ENCODE measurements around the gene HSPG2. TPM values are rescaled to one million over a fixed set of nuclear protein-coding genes. Genes with fewer than 3 reads are reported as not detected.

Gene HSPG2
- total RNA-seq, 5 donors from 2014 or later (not counting 1 experiment from before 2014, with no cell fraction given): 4.4 to 9.3 (median 7.9) TPM

DNA sequence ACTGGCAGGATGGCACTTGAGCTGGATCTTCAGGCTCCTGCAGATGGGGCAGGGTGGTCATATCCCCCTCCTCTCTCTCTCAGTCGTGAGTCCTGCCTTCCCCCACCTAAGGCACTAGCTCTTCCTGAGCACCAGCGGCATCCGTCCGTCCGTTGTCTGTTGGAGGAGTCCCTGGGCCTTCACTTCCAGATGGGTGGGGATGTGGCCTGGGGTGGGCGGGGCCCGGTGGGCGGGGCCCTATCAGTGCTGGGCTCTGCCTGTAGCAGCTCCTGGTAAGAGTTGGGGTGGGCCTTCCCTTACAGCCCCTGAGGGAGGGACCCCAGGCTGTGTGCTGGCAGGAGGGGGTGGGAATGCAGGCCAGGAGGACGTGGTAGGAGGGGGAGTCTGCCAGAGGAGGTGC, 114.8 kb downstream of the HSPG2 start:
- no peak for DNase-seq
- Histone ChIP-seq H3K4me3 (ENCODE audit: control insufficient read depth in 1 of 2, extremely low read depth in 1 of 2, low read length in 1 of 2) (no peak overlapping the region), H3K27me3 (replicated peaks in 1 of 2; ENCODE audit: control insufficient read depth in 2 of 2, extremely low read depth in 1 of 2, insufficient read depth in 2 of 2, low read length in 1 of 2) (peaks cover 0 to 12% of the 10 kb centered on the region in 2 experiments), H3K9me3 (no peaks in the 10 kb centered on the region), H3K36me3 (ENCODE audit: control insufficient read depth in 2 of 2, extremely low read depth in 1 of 2, insufficient read depth in 1 of 2, low read length in 1 of 2) (no peaks in the 10 kb centered on the region), H3K4me1 (ENCODE audit: control insufficient read depth in 1 of 2, extremely low read depth in 1 of 2, insufficient read depth in 2 of 2, low read length in 2 of 2) (no peaks in the 10 kb centered on the region), H3K27ac (ENCODE audit: low read length) (no peak overlapping the region)
- Mint-ChIP-seq H3K9me3 (no peaks in the 10 kb centered on the region), H3K4me1 (peaks cover 0 to 5% (median 4%) of the 10 kb centered on the region in 3 donors), H3K4me3 (no peak overlapping the region), H3K27ac (no peak overlapping the region), H3K27me3 (peaks cover 0 to 4% of the 10 kb centered on the region in 2 donors), H3K36me3 (no peaks in the 10 kb centered on the region)
- POLR2A ChIA-PET: no interaction called here
- WGBS (ENCODE audit: insufficient coverage): 78% methylated on average over 6 of the region's 9 CpGs
- CTCF ChIA-PET: no interaction called here
- ATAC-seq (replicated peaks in 1 of 4): no peak

DNA sequence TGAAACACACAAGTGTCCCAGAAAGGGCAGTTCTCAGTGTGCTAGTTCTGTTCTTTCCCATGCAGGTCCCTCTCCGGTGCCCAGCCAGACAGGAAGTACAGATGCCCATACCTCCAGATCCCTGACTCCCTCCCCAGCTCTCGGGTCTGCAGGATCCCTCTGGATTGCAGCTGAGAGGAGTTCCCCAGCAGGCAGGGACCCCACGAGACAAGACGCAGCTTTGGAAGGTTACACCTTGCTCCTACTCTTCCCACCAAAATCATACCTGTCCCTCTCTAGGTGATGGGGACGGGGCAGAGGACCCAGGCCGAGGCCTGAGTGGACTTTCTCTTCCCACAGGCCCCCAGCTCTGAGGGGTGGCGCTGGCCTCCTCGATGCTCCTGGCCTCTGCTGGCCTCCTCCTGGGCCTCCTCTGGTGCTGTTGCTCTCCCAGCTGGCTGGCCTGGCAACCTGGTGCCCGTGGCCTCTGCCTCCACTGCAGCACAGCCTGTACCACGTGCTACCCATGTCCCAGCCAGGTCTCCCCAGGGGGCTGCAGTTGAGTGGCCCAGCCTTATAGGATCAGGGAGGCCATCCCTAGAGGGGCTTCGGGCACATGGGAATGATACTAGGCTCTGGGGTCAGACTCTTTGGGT, 115.6 kb downstream of the HSPG2 start:
- H3K4me3 Mint-ChIP-seq: no peak overlapping the region
- Histone ChIP-seq H3K9me3 (no peaks in the 10 kb centered on the region), H3K36me3 (ENCODE audit: control insufficient read depth in 2 of 2, extremely low read depth in 1 of 2, insufficient read depth in 1 of 2, low read length in 1 of 2) (no peaks in the 10 kb centered on the region), H3K27me3 (replicated peaks in 1 of 2; ENCODE audit: control insufficient read depth in 2 of 2, extremely low read depth in 1 of 2, insufficient read depth in 2 of 2, low read length in 1 of 2) (peaks cover 0 to 12% of the 10 kb centered on the region in 2 experiments), H3K27ac (ENCODE audit: low read length) (no peak overlapping the region), H3K4me1 (ENCODE audit: control insufficient read depth in 1 of 2, extremely low read depth in 1 of 2, insufficient read depth in 2 of 2, low read length in 2 of 2) (no peaks in the 10 kb centered on the region), H3K4me3 (ENCODE audit: control insufficient read depth in 1 of 2, extremely low read depth in 1 of 2, low read length in 1 of 2) (no peak overlapping the region)
- POLR2A ChIA-PET: no interaction called here
- no peak for DNase-seq
- H3K9me3 Mint-ChIP-seq: no peaks in the 10 kb centered on the region
- no peaks in the 10 kb centered on the region for H3K36me3 Mint-ChIP-seq
- peaks cover 0 to 5% of the 10 kb centered on the region in 2 donors for H3K27me3 Mint-ChIP-seq
- H3K27ac Mint-ChIP-seq: no peak overlapping the region
- 71% methylated on average over 11 of the region's 11 CpGs for WGBS (ENCODE audit: insufficient coverage)
- H3K4me1 Mint-ChIP-seq: peaks cover 0 to 5% (median 4%) of the 10 kb centered on the region in 3 donors
- ATAC-seq (replicated peaks in 1 of 4): no peak
- CTCF ChIA-PET: no interaction called here

DNA sequence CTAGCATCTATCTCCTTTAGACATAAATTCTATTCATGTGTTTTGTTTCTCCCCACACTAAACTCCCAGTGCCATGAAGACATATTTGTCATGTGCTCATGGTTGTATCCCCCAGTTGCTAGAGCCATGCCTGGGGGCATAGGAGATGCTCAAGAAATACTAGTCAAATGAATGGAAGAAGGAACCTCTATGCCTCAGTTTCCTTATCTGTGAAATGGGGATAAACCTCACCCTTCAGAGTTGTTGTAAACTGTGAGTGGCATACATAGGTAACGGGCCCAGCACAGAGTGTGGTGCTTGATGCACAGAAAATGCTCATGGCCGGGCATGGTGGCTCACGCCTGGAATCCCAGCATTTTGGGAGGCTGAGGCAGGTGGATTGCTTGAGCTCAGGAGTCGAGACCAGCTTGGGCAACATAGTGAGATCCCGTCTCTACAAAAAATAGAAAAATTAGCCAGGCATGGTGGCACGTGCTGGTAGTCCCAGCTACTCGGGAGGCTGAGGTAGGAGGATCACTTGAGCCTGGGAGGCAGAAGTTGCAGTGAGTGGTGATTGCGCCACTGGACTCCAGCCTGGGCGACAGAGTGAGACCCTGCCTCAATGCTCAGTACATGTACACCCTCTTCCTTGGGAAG, 116.4 kb downstream of the HSPG2 start:
- H3K27me3 Mint-ChIP-seq: peaks cover 0 to 5% of the 10 kb centered on the region in 2 donors
- ChIA-PET POLR2A (no interaction called here), CTCF (no interaction called here)
- no peaks in the 10 kb centered on the region for H3K9me3 Mint-ChIP-seq
- H3K4me3 ChIP-seq (ENCODE audit: control insufficient read depth in 1 of 2, extremely low read depth in 1 of 2, low read length in 1 of 2): no peak overlapping the region
- no peaks in the 10 kb centered on the region for H3K36me3 ChIP-seq (ENCODE audit: control insufficient read depth in 2 of 2, extremely low read depth in 1 of 2, insufficient read depth in 1 of 2, low read length in 1 of 2)
- H3K9me3 ChIP-seq: no peaks in the 10 kb centered on the region
- no peak for ATAC-seq (replicated peaks in 1 of 4)
- H3K27me3 ChIP-seq (replicated peaks in 1 of 2; ENCODE audit: control insufficient read depth in 2 of 2, extremely low read depth in 1 of 2, insufficient read depth in 2 of 2, low read length in 1 of 2): peaks cover 0 to 17% of the 10 kb centered on the region in 2 experiments
- H3K27ac ChIP-seq (ENCODE audit: low read length): no peak overlapping the region
- H3K4me3 Mint-ChIP-seq: no peak overlapping the region
- no peaks in the 10 kb centered on the region for H3K36me3 Mint-ChIP-seq
- DNase-seq: no peak
- no peak overlapping the region for H3K27ac Mint-ChIP-seq
- H3K4me1 Mint-ChIP-seq: peaks cover 0 to 5% (median 4%) of the 10 kb centered on the region in 3 donors
- no peaks in the 10 kb centered on the region for H3K4me1 ChIP-seq (ENCODE audit: control insufficient read depth in 1 of 2, extremely low read depth in 1 of 2, insufficient read depth in 2 of 2, low read length in 2 of 2)
- WGBS (ENCODE audit: insufficient coverage): 98% methylated on average over 6 of the region's 9 CpGs

DNA sequence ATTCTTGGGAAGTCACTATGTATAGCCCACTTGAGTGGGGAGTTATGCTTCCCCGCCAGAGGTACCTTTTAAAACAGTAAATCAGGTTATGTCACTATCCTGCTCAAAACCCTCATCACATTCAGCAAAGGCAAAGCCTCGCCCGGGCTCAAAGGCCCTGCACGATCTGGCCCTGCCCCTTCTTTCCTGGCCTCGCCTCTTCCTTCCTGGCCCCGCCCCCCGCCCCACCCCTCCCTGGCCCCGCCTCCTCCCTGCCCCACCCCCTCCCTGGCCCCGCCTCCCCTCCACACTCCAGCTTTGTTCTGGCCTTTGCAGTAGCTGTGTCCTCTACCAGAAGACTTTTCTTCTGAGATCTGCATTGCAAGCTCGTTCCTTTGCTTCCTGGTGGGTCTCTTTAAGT, 118.5 kb downstream of the HSPG2 start:
- DNase-seq: peak in 19 of 35 experiments; percentile 4 to 43 (median 15)
- Histone ChIP-seq H3K4me1 (ENCODE audit: control insufficient read depth in 1 of 2, extremely low read depth in 1 of 2, insufficient read depth in 2 of 2, low read length in 2 of 2) (peaks cover 0 to 10% of the 10 kb centered on the region in 2 experiments), H3K27ac (ENCODE audit: low read length) (no peak overlapping the region), H3K4me3 (ENCODE audit: control insufficient read depth in 1 of 2, extremely low read depth in 1 of 2, low read length in 1 of 2) (no peak overlapping the region), H3K27me3 (replicated peaks in 1 of 2; ENCODE audit: control insufficient read depth in 2 of 2, extremely low read depth in 1 of 2, insufficient read depth in 2 of 2, low read length in 1 of 2) (peaks cover 0 to 27% of the 10 kb centered on the region in 2 experiments), H3K9me3 (no peaks in the 10 kb centered on the region), H3K36me3 (ENCODE audit: control insufficient read depth in 2 of 2, extremely low read depth in 1 of 2, insufficient read depth in 1 of 2, low read length in 1 of 2) (no peaks in the 10 kb centered on the region)
- Mint-ChIP-seq H3K27me3 (peaks cover 0 to 9% of the 10 kb centered on the region in 2 donors), H3K4me3 (no peak overlapping the region), H3K36me3 (no peaks in the 10 kb centered on the region), H3K27ac (no peak overlapping the region), H3K4me1 (peaks cover 6 to 12% (median 6%) of the 10 kb centered on the region in 3 donors), H3K9me3 (no peaks in the 10 kb centered on the region)
- POLR2A ChIA-PET: interaction anchor here in 1 of 2 donors (0.7 kb wide), 1 partner anchor 240 kb away, joined by 3 read pairs; no protein-coding TSS in a partner anchor
- CTCF ChIA-PET: no interaction called here
- WGBS (ENCODE audit: insufficient coverage): 80% methylated on average over 1 of the region's 10 CpGs
- peak in 3 of 4 experiments; percentile 43 to 63 (median 43) for ATAC-seq (replicated peaks in 1 of 4)

DNA sequence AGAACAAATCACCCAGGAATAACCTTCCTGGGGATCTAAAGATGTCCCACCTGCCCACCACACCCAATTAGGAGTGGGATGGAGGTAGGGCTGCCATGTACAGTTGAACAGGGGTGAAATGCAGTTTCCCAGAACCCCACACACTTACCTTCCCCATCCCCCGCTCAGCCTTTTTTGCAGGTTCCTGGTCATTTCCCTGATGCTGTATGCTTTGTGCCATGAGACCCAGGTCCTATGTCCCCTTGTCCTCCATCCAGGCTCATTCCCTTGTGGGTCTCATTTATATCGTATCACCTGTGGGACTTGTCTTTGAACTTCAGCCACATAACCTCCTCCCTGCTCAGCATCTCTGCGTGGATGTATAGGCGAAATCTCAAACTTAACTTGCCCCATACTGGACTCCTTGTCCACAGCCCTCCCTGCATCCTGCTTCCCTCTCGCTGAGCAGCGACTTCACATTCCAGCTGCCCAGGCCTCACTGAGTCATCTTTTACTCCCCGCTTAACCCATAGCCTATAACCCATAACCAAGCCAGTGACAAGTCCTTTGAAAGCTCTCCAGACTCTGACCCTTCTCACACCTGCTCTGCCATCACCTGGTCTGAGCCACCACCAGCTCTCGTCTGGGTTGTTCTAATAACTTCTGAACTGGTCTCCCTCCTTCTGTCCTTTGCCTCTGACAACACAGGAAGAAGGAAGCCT, 120.4 kb downstream of the HSPG2 start:
- Mint-ChIP-seq H3K4me3 (no peak overlapping the region), H3K27me3 (peaks cover 3 to 24% of the 10 kb centered on the region in 2 donors), H3K36me3 (no peaks in the 10 kb centered on the region), H3K9me3 (no peaks in the 10 kb centered on the region), H3K27ac (no peak overlapping the region), H3K4me1 (peaks cover 6 to 12% (median 6%) of the 10 kb centered on the region in 3 donors)
- Histone ChIP-seq H3K9me3 (no peaks in the 10 kb centered on the region), H3K27ac (ENCODE audit: low read length) (no peak overlapping the region), H3K4me1 (ENCODE audit: control insufficient read depth in 1 of 2, extremely low read depth in 1 of 2, insufficient read depth in 2 of 2, low read length in 2 of 2) (peaks cover 0 to 10% of the 10 kb centered on the region in 2 experiments), H3K36me3 (ENCODE audit: control insufficient read depth in 2 of 2, extremely low read depth in 1 of 2, insufficient read depth in 1 of 2, low read length in 1 of 2) (no peaks in the 10 kb centered on the region), H3K4me3 (ENCODE audit: control insufficient read depth in 1 of 2, extremely low read depth in 1 of 2, low read length in 1 of 2) (no peak overlapping the region), H3K27me3 (replicated peaks in 1 of 2; ENCODE audit: control insufficient read depth in 2 of 2, extremely low read depth in 1 of 2, insufficient read depth in 2 of 2, low read length in 1 of 2) (peaks cover 3 to 41% of the 10 kb centered on the region in 2 experiments)
- CTCF ChIA-PET: interaction anchor here in 1 of 2 donors (0.5 kb wide), 1 partner anchor 83 kb away, joined by 3 read pairs; no protein-coding TSS in a partner anchor
- ATAC-seq (replicated peaks in 1 of 4) (no peak), DNase-seq (no peak)
- WGBS (ENCODE audit: insufficient coverage): 92% methylated on average over 7 of the region's 8 CpGs
- POLR2A ChIA-PET: no interaction called here

DNA sequence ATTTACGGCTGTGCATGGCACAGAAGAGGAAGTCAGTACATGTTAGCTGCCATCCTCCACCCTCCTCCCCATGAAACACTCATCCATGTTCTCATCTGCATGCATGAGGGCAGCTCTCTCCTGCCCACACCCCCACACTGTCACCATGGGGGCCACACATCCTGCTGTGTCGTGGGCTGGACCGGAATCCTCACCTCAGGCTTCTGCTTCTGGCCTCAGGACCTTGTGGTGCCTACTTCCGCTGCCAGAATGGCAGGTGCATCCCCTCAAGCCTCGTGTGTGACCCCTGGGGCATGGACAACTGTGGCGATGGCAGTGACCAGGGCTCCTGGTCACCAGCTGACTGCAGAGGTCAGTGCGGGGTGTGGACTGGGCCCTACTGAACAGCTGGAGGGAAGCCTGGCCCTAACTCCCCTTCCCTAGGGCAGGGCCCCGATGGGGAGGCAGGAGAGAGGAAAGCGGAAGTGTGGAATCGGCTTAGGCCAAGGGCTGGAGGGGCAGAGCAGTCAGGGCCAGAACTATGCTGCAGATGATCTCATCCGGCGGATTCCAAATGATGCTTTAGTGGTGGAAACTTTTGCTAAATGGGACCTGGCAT, 121.3 kb downstream of the HSPG2 start:
- WGBS (ENCODE audit: insufficient coverage): 87% methylated on average over 11 of the region's 12 CpGs
- Mint-ChIP-seq H3K27me3 (peaks cover 3 to 29% of the 10 kb centered on the region in 2 donors), H3K4me3 (peak overlapping the region in 1 of 3 donors; percentile 24), H3K27ac (no peak overlapping the region), H3K4me1 (peaks cover 6 to 12% (median 6%) of the 10 kb centered on the region in 3 donors), H3K9me3 (no peaks in the 10 kb centered on the region), H3K36me3 (no peaks in the 10 kb centered on the region)
- H3K4me3 ChIP-seq (ENCODE audit: control insufficient read depth in 1 of 2, extremely low read depth in 1 of 2, low read length in 1 of 2): no peak overlapping the region
- POLR2A ChIA-PET: no interaction called here
- H3K4me1 ChIP-seq (ENCODE audit: control insufficient read depth in 1 of 2, extremely low read depth in 1 of 2, insufficient read depth in 2 of 2, low read length in 2 of 2): peaks cover 0 to 10% of the 10 kb centered on the region in 2 experiments
- ATAC-seq (replicated peaks in 1 of 4) (no peak), DNase-seq (peak in 1 of 35 experiments; percentile 22)
- no peaks in the 10 kb centered on the region for H3K9me3 ChIP-seq
- H3K27ac ChIP-seq (ENCODE audit: low read length): no peak overlapping the region
- H3K36me3 ChIP-seq (ENCODE audit: control insufficient read depth in 2 of 2, extremely low read depth in 1 of 2, insufficient read depth in 1 of 2, low read length in 1 of 2): no peaks in the 10 kb centered on the region
- peaks cover 3 to 43% of the 10 kb centered on the region in 2 experiments for H3K27me3 ChIP-seq (replicated peaks in 1 of 2; ENCODE audit: control insufficient read depth in 2 of 2, extremely low read depth in 1 of 2, insufficient read depth in 2 of 2, low read length in 1 of 2)
- CTCF ChIA-PET: no interaction called here

All from T-cell (primary cell).